Astrocyte (in vitro differentiated cells and primary cell): ENCODE data around the gene NFIA. TPM values are rescaled to one million over a fixed set of nuclear protein-coding genes. Genes with fewer than 3 reads are reported as not detected.

Source experiments
- DNase-seq: peaks from one replicate; pipeline ENCODE4 v3.0.0-alpha.2; 2010; ENCODE audit warnings: low read depth
- FAIRE-seq: peaks from 2 replicates; lab custom pipeline; 2011; peaks lifted over from hg19 to GRCh38; lab: Jason Lieb, UNC
- H2AFZ ChIP-seq: 2 replicates; pipeline ENCODE4 v1.6.0; 2012; ENCODE audit warnings: low read depth, low read length, inconsistent platforms
- H3K27ac ChIP-seq: 2 replicates; pipeline ENCODE4 v1.5.1; 2011; ENCODE audit warnings: low read depth, low read length, inconsistent platforms
- H3K27me3 ChIP-seq: 2 replicates; pipeline ENCODE4 v1.6.0; 2011; ENCODE audit warnings: low read length, inconsistent platforms; ENCODE audit not compliant: insufficient read depth
- H3K36me3 ChIP-seq: 2 replicates; pipeline ENCODE4 v1.5.1; 2011; ENCODE audit warnings: low read length, inconsistent platforms; ENCODE audit not compliant: insufficient read depth
- H3K4me1 ChIP-seq: 2 replicates; pipeline ENCODE4 v1.5.1; 2011; ENCODE audit warnings: low read length, inconsistent platforms; ENCODE audit not compliant: insufficient read depth
- H3K4me2 ChIP-seq: 2 replicates; pipeline ENCODE4 v1.6.0; 2012; ENCODE audit warnings: low read length, inconsistent platforms
- H3K4me3 ChIP-seq: 2 replicates; pipeline ENCODE4 v1.5.1; 2011; ENCODE audit warnings: low read depth, mild to moderate bottlenecking, low read length, inconsistent platforms; ENCODE audit not compliant: insufficient read depth
- H3K79me2 ChIP-seq: 2 replicates; pipeline ENCODE4 v1.6.0; 2012; ENCODE audit warnings: mild to moderate bottlenecking, low read length, inconsistent platforms; ENCODE audit not compliant: insufficient read depth
- H3K9ac ChIP-seq: 2 replicates; pipeline ENCODE4 v1.6.0; 2012; ENCODE audit warnings: mild to moderate bottlenecking, low read length, inconsistent platforms
- H3K9me3 ChIP-seq: 2 replicates; pipeline ENCODE4 v1.5.1; 2012; ENCODE audit warnings: low read depth, mild to moderate bottlenecking, low read length, inconsistent platforms; ENCODE audit not compliant: insufficient read depth
- H4K20me1 ChIP-seq: 2 replicates; pipeline ENCODE4 v1.6.0; 2012; ENCODE audit warnings: low read length, inconsistent platforms; ENCODE audit not compliant: insufficient read depth
- H3K27ac Mint-ChIP-seq: one replicate; pipeline ENCODE4 v1.8.0; 2021; ENCODE audit warnings: mild to moderate bottlenecking, mixed read lengths; ENCODE audit not compliant: unreplicated experiment
- H3K27me3 Mint-ChIP-seq: one replicate; pipeline ENCODE4 v1.8.0; 2021; ENCODE audit warnings: low read depth, mixed read lengths; ENCODE audit not compliant: unreplicated experiment
- H3K36me3 Mint-ChIP-seq: one replicate; pipeline ENCODE4 v1.8.0; 2021; ENCODE audit warnings: low read depth, mixed read lengths; ENCODE audit not compliant: unreplicated experiment
- H3K4me1 Mint-ChIP-seq: one replicate; pipeline ENCODE4 v1.8.0; 2021; ENCODE audit warnings: low read depth, mixed read lengths; ENCODE audit not compliant: unreplicated experiment
- H3K4me3 Mint-ChIP-seq: one replicate; pipeline ENCODE4 v1.8.0; 2021; ENCODE audit warnings: mild to moderate bottlenecking, moderate library complexity, mixed read lengths; ENCODE audit not compliant: unreplicated experiment
- H3K9me3 Mint-ChIP-seq: one replicate; pipeline ENCODE4 v1.8.0; 2021; ENCODE audit warnings: mild to moderate bottlenecking, mixed read lengths; ENCODE audit not compliant: unreplicated experiment
- EZH2 ChIP-seq: IDR thresholded peaks from 2 replicates; pipeline ENCODE4 v1.6.1; 2012; ENCODE audit warnings: mild to moderate bottlenecking, low read length, inconsistent platforms; ENCODE audit not compliant: insufficient read depth
- total RNA-seq: library from RNA; stranded (reverse); gene quantifications from 2 replicates; pipeline ENCODE4 v1.2.1, GENCODE V29; 2021
- TF ChIP-seq, protein P1 (sequence below): IDR thresholded peaks from 2 replicates; pipeline ENCODE4 v1.5.1; 2011; ENCODE audit warnings: low read depth, mild to moderate bottlenecking, inconsistent platforms, low read length, moderate library complexity; ENCODE audit not compliant: insufficient read depth

Gene NFIA
- total RNA-seq, 1 donor from 2014 or later, result 4.6 TPM

DNA sequence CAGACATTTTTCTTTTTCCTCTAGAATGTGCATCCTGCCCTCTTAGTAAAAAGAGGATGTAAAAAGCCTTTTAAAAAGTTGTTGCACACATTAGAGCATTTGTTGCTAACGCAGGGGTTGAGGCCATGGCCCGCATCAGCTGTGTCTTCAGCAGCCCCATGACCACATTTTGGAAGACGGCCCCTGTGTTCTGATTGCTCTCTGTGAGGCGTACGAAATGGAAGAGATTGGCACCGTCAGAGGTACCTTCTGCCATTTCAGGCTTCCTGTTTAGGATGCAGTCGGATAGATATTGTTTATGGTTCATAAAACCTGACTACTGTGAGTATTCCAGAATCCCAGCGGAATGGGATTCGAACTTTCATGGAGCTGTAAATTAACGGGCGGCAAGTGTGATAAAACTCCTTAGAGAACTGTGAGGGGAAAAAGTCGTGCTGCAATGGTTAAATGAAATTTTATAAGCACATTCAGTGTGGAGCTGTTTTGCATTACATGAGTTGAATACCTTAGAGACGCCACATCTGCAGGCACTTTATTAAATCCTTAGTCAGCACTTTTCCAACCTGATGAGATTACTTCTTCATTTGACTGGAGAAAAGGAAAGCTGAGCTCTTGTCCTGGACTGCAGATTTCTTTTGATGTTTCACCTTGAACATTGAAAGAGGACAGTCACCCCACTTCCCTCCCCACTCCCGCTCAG is 368.7 kb downstream of the NFIA start:
- no peaks in the 10 kb centered on the region for H3K36me3 ChIP-seq
- no peaks in the 10 kb centered on the region for H4K20me1 ChIP-seq
- H3K9ac ChIP-seq, result no peak overlapping the region
- DNase-seq (no peak), FAIRE-seq (no peak)
- no peaks in the 10 kb centered on the region for H3K9me3 ChIP-seq
- H3K27ac ChIP-seq, result no peak overlapping the region
- no peaks in the 10 kb centered on the region for H3K79me2 ChIP-seq
- peaks cover 2% of the 10 kb centered on the region for H3K27me3 ChIP-seq
- H3K27ac Mint-ChIP-seq, result peak overlapping the region; percentile 96
- no peak overlapping the region for H3K4me3 Mint-ChIP-seq
- no peaks in the 10 kb centered on the region for H3K9me3 Mint-ChIP-seq
- no peak overlapping the region for H3K4me2 ChIP-seq
- H3K4me1 Mint-ChIP-seq, result peaks cover 45% of the 10 kb centered on the region
- H3K4me1 ChIP-seq, result peaks cover 19% of the 10 kb centered on the region
- H3K36me3 Mint-ChIP-seq, result peaks cover 3% of the 10 kb centered on the region
- no peak overlapping the region for H2AFZ ChIP-seq
- H3K4me3 ChIP-seq, result no peak overlapping the region
- H3K27me3 Mint-ChIP-seq, result peaks cover 7% of the 10 kb centered on the region
- TF ChIP-seq, protein P1, sequence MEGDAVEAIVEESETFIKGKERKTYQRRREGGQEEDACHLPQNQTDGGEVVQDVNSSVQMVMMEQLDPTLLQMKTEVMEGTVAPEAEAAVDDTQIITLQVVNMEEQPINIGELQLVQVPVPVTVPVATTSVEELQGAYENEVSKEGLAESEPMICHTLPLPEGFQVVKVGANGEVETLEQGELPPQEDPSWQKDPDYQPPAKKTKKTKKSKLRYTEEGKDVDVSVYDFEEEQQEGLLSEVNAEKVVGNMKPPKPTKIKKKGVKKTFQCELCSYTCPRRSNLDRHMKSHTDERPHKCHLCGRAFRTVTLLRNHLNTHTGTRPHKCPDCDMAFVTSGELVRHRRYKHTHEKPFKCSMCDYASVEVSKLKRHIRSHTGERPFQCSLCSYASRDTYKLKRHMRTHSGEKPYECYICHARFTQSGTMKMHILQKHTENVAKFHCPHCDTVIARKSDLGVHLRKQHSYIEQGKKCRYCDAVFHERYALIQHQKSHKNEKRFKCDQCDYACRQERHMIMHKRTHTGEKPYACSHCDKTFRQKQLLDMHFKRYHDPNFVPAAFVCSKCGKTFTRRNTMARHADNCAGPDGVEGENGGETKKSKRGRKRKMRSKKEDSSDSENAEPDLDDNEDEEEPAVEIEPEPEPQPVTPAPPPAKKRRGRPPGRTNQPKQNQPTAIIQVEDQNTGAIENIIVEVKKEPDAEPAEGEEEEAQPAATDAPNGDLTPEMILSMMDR, result no peak
- TF ChIP-seq EZH2, result no peak

DNA sequence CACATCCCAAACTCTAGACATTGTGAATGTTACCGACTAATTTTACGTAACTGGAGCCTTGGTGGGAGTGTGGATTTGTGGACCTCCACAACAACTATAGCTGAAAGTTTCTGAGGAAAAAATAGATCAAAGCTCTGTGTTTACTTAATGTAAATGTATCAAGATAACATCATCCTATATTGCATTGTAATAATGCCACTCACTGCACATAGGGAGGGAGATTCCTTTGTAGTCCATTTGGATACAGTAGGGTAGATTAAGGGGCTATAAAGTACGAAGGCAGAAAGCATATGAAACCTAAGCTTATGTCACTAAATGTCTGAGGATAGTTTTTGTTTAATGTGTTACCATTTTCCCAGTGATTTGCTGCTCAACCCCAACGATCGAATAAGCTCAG is 369.2 kb downstream of the NFIA start:
- peaks cover 1% of the 10 kb centered on the region for H3K36me3 Mint-ChIP-seq
- Histone ChIP-seq H3K36me3 (no peaks in the 10 kb centered on the region), H3K79me2 (no peaks in the 10 kb centered on the region), H3K4me1 (peaks cover 19% of the 10 kb centered on the region), H3K4me3 (no peak overlapping the region), H3K27me3 (peaks cover 2% of the 10 kb centered on the region), H3K9me3 (no peaks in the 10 kb centered on the region), H4K20me1 (no peaks in the 10 kb centered on the region), H2AFZ (no peak overlapping the region), H3K9ac (no peak overlapping the region), H3K27ac (no peak overlapping the region), H3K4me2 (no peak overlapping the region)
- FAIRE-seq (no peak), DNase-seq (no peak)
- H3K4me3 Mint-ChIP-seq, result no peak overlapping the region
- peak overlapping the region; percentile 96 for H3K27ac Mint-ChIP-seq
- H3K9me3 Mint-ChIP-seq, result no peaks in the 10 kb centered on the region
- peaks cover 40% of the 10 kb centered on the region for H3K4me1 Mint-ChIP-seq
- TF ChIP-seq, protein P1, result no peak
- TF ChIP-seq EZH2, result no peak
- H3K27me3 Mint-ChIP-seq, result peaks cover 7% of the 10 kb centered on the region
